GM12878 (cell line): ENCODE measurements around the gene ALCAM. TPM values are rescaled to one million over a fixed set of nuclear protein-coding genes. Genes with fewer than 3 reads are reported as not detected.

Experiments
- BCL3 ChIP-seq: IDR thresholded peaks from 2 replicates; pipeline ENCODE4 v1.6.1; 2011; ENCODE audit warnings: borderline replicate concordance, low read depth, mild to moderate bottlenecking, moderate library complexity, low read length; ENCODE audit not compliant: insufficient read depth, poor library complexity, severe bottlenecking
- CTCF ChIP-seq, 3 experiments: IDR thresholded peaks in 2 of 3; conservative IDR thresholded peaks in 1 of 3; 2 replicates each; pipeline ENCODE4 v1.5.1; 2011; ENCODE audit warnings: low read depth in 3 of 3, low read length in 3 of 3, mild to moderate bottlenecking in 3 of 3, control low read depth in 2 of 3, moderate library complexity in 2 of 3, inconsistent platforms in 1 of 3, mixed read lengths in 1 of 3; ENCODE audit not compliant: control insufficient read depth in 2 of 3, insufficient read depth in 1 of 3; ENCODE audit errors: extremely low read depth in 1 of 3
- CUX1 ChIP-seq: IDR thresholded peaks from 2 replicates; pipeline ENCODE4 v1.6.1; 2012; ENCODE audit warnings: improper control_type of control experiment, low read depth, low read length; ENCODE audit not compliant: insufficient replicate concordance
- DPF2 ChIP-seq: fragments of 450-650 bp; IDR thresholded peaks from 2 replicates; pipeline ENCODE4 v1.6.1; 2017; ENCODE audit warnings: mild to moderate bottlenecking
- EGR1 ChIP-seq, 2 experiments: IDR thresholded peaks; 1 replicate in 1 of 2; 2 replicates in 1 of 2; pipeline ENCODE4 v1.6.1; 2011 to 2012; ENCODE audit warnings: low read depth in 2 of 2, low read length in 2 of 2, borderline replicate concordance in 1 of 2, mild to moderate bottlenecking in 1 of 2, moderate library complexity in 1 of 2
- MYB ChIP-seq: fragments of 150-350 bp; IDR thresholded peaks from 2 replicates; pipeline ENCODE4 v1.6.1; 2014; ENCODE audit warnings: mild to moderate bottlenecking, low read depth, low read length, borderline replicate concordance
- NFIC ChIP-seq: IDR thresholded peaks from 2 replicates; pipeline ENCODE4 v1.6.1; 2012; ENCODE audit warnings: low read depth, mild to moderate bottlenecking, inconsistent platforms, low read length, moderate library complexity
- NFYB ChIP-seq: IDR thresholded peaks from 2 replicates; pipeline ENCODE4 v1.6.1; 2011; ENCODE audit warnings: low read depth, mild to moderate bottlenecking, low read length, improper control_type of control experiment, moderate library complexity; ENCODE audit not compliant: insufficient read depth
- NRF1 ChIP-seq: conservative IDR thresholded peaks from 2 replicates; pipeline ENCODE4 v1.6.1; 2011; ENCODE audit warnings: mild to moderate bottlenecking, low read depth, low read length, improper control_type of control experiment
- POLR2A ChIP-seq: IDR thresholded peaks from 2 replicates; pipeline ENCODE4 v1.6.1; 2011; ENCODE audit warnings: low read depth, mild to moderate bottlenecking, low read length
- POLR2AphosphoS2 ChIP-seq: IDR thresholded peaks from 2 replicates; pipeline ENCODE4 v1.6.1; 2011; ENCODE audit warnings: low read depth, mild to moderate bottlenecking, low read length, improper control_type of control experiment, moderate library complexity
- RAD21 ChIP-seq: IDR thresholded peaks from 2 replicates; pipeline ENCODE4 v1.6.1; 2011; ENCODE audit warnings: mild to moderate bottlenecking, low read depth, low read length, moderate library complexity; ENCODE audit not compliant: insufficient read depth
- RAD51 ChIP-seq: fragments of 450-650 bp; IDR thresholded peaks from 2 replicates; pipeline ENCODE4 v1.6.1; 2016; ENCODE audit warnings: moderate library complexity, mild to moderate bottlenecking, inconsistent platforms
- RCOR1 ChIP-seq: conservative IDR thresholded peaks from 2 replicates; pipeline ENCODE4 v1.6.1; 2012; ENCODE audit warnings: low read depth, low read length, improper control_type of control experiment
- SMAD1 ChIP-seq: fragments of 450-650 bp; IDR thresholded peaks from 2 replicates; pipeline ENCODE4 v1.6.1; 2018; ENCODE audit warnings: mild to moderate bottlenecking, low read depth; ENCODE audit not compliant: partially characterized antibody
- SPI1 ChIP-seq: IDR thresholded peaks from 2 replicates; pipeline ENCODE4 v1.6.1; 2011; ENCODE audit warnings: low read depth, mild to moderate bottlenecking, low read length, moderate library complexity, borderline replicate concordance; ENCODE audit not compliant: insufficient read depth
- TBL1XR1 ChIP-seq: IDR thresholded peaks from 2 replicates; pipeline ENCODE4 v1.6.1; 2012; ENCODE audit warnings: low read depth, low read length, improper control_type of control experiment
- TCF12 ChIP-seq: IDR thresholded peaks from 2 replicates; pipeline ENCODE4 v1.6.1; 2011; ENCODE audit warnings: low read depth, mild to moderate bottlenecking, low read length
- ZNF384 ChIP-seq: IDR thresholded peaks from 2 replicates; pipeline ENCODE4 v1.6.1; 2012; ENCODE audit warnings: low read depth, mild to moderate bottlenecking, low read length, improper control_type of control experiment, borderline replicate concordance
- ZSCAN29 ChIP-seq: fragments of 450-650 bp; IDR thresholded peaks from 2 replicates; pipeline ENCODE4 v1.6.1; 2017; ENCODE audit warnings: mild to moderate bottlenecking, moderate library complexity
- polyA plus RNA-seq, 11 experiments: library from polyadenylated mRNA; depleted of rRNA in 4 of 11; unstranded in 6 of 11; stranded (reverse) in 5 of 11; fragments of >200 nt; fragmentation: Nextera tagmentation in 4 of 11; fragmentation: Illumina TruSeq in 1 of 11; extraction: Ambion mirVana in 4 of 11; extraction: Trizol in 1 of 11; gene quantifications; 1 replicate in 1 of 11; 2 replicates in 10 of 11; pipeline versions ENCODE4 v1.2.1 to v1.2.3, GENCODE V29; 2011 to 2016; ENCODE audit warnings: inconsistent platforms in 2 of 11, missing spikeins in 2 of 11, low read depth in 1 of 11
- total RNA-seq, 4 experiments: library from RNA; depleted of rRNA in 3 of 4; stranded (reverse); fragments of >200 nt in 3 of 4; fragmentation: Illumina TruSeq in 1 of 4; extraction: Trizol in 1 of 4; gene quantifications; 2 replicates each; pipeline versions ENCODE4 v1.2.1 to v1.2.3, GENCODE V29; 2013 to 2021

The ALCAM gene
- total and polyA plus RNA-seq, 10 of the 15 experiments (the other 5 are each of a cell fraction or from before 2014, with no cell fraction given): 12.2 to 54.2 (median 32.6) TPM

GRCh38 chr3:105368566-105369499, 2.1 kb downstream of the ALCAM start (continued):
- TF ChIP-seq RAD51 (no peak), NRF1 (no peak), ZSCAN29 (no peak), DPF2 (peak; percentile 71; the same call in 1 of the 2 replicates), MYB (no peak), RAD21 (no peak), CUX1 (no peak), NFIC (peak; percentile 34; the same call in 1 of the 2 replicates), BCL3 (peak; percentile 20), CTCF (IDR thresholded peaks at IDR 0.05 in 2 of 3, conservative IDR thresholded peaks at IDR 0.05 in 1 of 3; ENCODE audit: control insufficient read depth in 2 of 3, extremely low read depth in 1 of 3, insufficient read depth in 1 of 3, low read depth in 3 of 3, low read length in 3 of 3) (0 out of 6 replicates have a peak, but pooled peaks of 1 of the 3 experiments have one; percentile 1), RCOR1 (0 out of 2 replicates have a peak, but pooled peaks have one; percentile 57), POLR2A (peak; percentile 77), POLR2AphosphoS2 (no peak), ZNF384 (peak; percentile 5; the same call in 1 of the 2 replicates), NFYB (no peak), SMAD1 (peak; percentile 57), SPI1 (peak; percentile 70), TBL1XR1 (0 out of 2 replicates have a peak, but pooled peaks have one; percentile 5), TCF12 (0 out of 2 replicates have a peak, but pooled peaks have one; percentile 13), EGR1 (IDR thresholded peaks at IDR 0.05; ENCODE audit: borderline replicate concordance in 1 of 2, low read depth in 2 of 2, low read length in 2 of 2) (peak in 1 of 2 experiments; percentile 97; a peak in 2 of 3 replicates)
